Adrenal gland (tissue), 12 donors: ENCODE data around the gene AAR2. TPM values are rescaled to one million over a fixed set of nuclear protein-coding genes. Genes with fewer than 3 reads are reported as not detected.

Experiments used
- DNase-seq, 7 donors: peaks; one replicate each; pipeline ENCODE4 v3.0.0-alpha.2; 2019 to 2020
- H3K27ac ChIP-seq, 5 donors: fragments of 200-600 bp; sonication (generic) in 4 of 5; 1 replicate in 3 of 5; 2 replicates in 2 of 5; pipeline versions ENCODE4 v1.5.1 to v1.8.0; 2016 to 2020; ENCODE audit warnings: mild to moderate bottlenecking in 1 of 5
- H3K27me3 ChIP-seq: fragments of 200-600 bp; 2 replicates; pipeline ENCODE4 v1.8.0; 2021
- H3K36me3 ChIP-seq, 2 donors: fragments of 200-600 bp; replicated peaks in 1 of 2; 1 replicate in 1 of 2; 2 replicates in 1 of 2; pipeline versions ENCODE4 v1.5.1 to v1.8.0; 2018 to 2022
- H3K4me1 ChIP-seq, 2 donors: fragments of 200-600 bp; replicated peaks in 1 of 2; 1 replicate in 1 of 2; 2 replicates in 1 of 2; pipeline versions ENCODE4 v1.5.1 to v1.8.0; 2018 to 2021
- H3K4me3 ChIP-seq, 4 donors: fragments of 200-600 bp; sonication (generic) in 3 of 4; one replicate each; pipeline ENCODE4 v1.5.1; 2016 to 2018
- H3K9me3 ChIP-seq, 3 donors: fragments of 200-600 bp; sonication (generic) in 1 of 3; replicated peaks in 1 of 3; 1 replicate in 2 of 3; 2 replicates in 1 of 3; pipeline versions ENCODE4 v1.5.1 to v1.8.0; 2016 to 2021
- POLR2A ChIP-seq, 2 donors: fragments of 450-650 bp; IDR thresholded peaks; one replicate each; pipeline ENCODE4 v1.6.1; 2017; ENCODE audit warnings: antibody characterized with exemption in 2 of 2, mild to moderate bottlenecking in 2 of 2, moderate library complexity in 1 of 2
- WGBS, 4 donors: extraction: QIAGEN DNeasy Blood & Tissue Kit in 2 of 4; methylation state at CpG; one replicate each; pipeline versions ENCODE4 v1.1.5 to v1.1.7; 2013 to 2017; 5-methylcytosine and 5-hydroxymethylcytosine counted together
- intact Hi-C, 2 donors: fragments of 100-400 bp; cut with DNase I; formaldehyde crosslinking; loops; one replicate each; pipeline versions ENCODE4 v1.14.1 to v1.15.0; 2022 to 2023
- polyA plus RNA-seq, 3 donors: library from polyadenylated mRNA; stranded (reverse); fragments of 200-250 nt in 2 of 3; fragments of 350-450 nt in 1 of 3; fragmentation: Illumina TruSeq in 1 of 3; extraction: RNeasy Lipid Tissue Mini Kit (QIAGEN cat#74804) in 1 of 3; gene quantifications; one replicate each; pipeline ENCODE4 v1.2.3, GENCODE V29; 2013 to 2014
- total RNA-seq, 9 donors: library from RNA; depleted of rRNA in 4 of 9; stranded (reverse); fragments of >200 nt in 4 of 9; fragments of 120-200 nt in 1 of 9; fragmentation: NEBNext Ultra II Directional in 1 of 9; extraction: Animal tissue kit (Norgen Biotek cat#: 25700) in 1 of 9; gene quantifications; one replicate each; pipeline versions ENCODE4 v1.1.0 to v1.2.4, GENCODE V29; 2013 to 2023
- TF ChIP-seq, protein P1 (sequence below), 6 experiments: fragments of 450-650 bp in 4 of 6; fragments of 200-600 bp in 2 of 6; sonication (generic) in 1 of 6; IDR thresholded peaks; 1 replicate in 5 of 6; 2 replicates in 1 of 6; pipeline versions ENCODE4 v1.5.1 to v1.8.0; 2016 to 2021; ENCODE audit warnings: antibody characterized with exemption in 6 of 6, mild to moderate bottlenecking in 2 of 6, moderate library complexity in 1 of 6
- donor health status: healthy with polysubstance abuse.
- donor health status: Bipolar disorder and iron deficiency.
- donor health status: DM: yes; HTN: yes; CAD: no.
- donor health status: DM: no; HTN: no; CAD: no.
- donor health status: DM: no; HTN: no; CAD: no.
- donor health status: DM: yes; HTN: yes; CAD: no.

The AAR2 gene
- total and polyA plus RNA-seq, 12 donors: 11.7 to 50.4 (median 32.6) TPM

DNA sequence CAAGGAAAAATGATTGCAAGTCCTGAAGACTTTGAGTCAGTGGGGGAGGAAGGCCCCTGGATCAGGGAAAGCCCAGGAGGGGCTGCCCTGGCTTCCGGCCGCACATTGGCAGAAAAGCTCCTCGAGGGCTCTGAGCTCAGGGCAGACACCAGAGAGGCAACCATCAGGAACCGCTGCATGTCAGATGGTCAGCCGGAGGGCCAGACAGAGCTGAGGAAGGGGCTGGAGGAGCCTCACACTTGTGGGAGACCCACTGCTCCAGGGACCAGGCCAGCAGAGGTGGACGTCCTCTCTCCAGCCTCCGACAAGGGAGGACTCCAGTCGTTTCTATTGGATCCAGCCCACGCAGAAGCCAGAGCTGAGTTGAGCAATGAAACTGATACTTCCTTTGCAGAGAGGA, 30.2 kb upstream of the AAR2 start:
- Histone ChIP-seq H3K9me3 (no peaks in the 10 kb centered on the region), H3K27ac (no peak overlapping the region), H3K36me3 (peaks cover 0 to 59% of the 10 kb centered on the region in 2 donors), H3K4me3 (no peak overlapping the region), H3K4me1 (peaks cover 0 to 8% of the 10 kb centered on the region in 2 donors), H3K27me3 (no peaks in the 10 kb centered on the region)
- DNase-seq: no peak
- WGBS, 4 donors: 84 to 89% (median 87%) methylated on average over 9 of the region's 9 CpGs
- intact Hi-C loops: no loop called here
- TF ChIP-seq, protein P1, sequence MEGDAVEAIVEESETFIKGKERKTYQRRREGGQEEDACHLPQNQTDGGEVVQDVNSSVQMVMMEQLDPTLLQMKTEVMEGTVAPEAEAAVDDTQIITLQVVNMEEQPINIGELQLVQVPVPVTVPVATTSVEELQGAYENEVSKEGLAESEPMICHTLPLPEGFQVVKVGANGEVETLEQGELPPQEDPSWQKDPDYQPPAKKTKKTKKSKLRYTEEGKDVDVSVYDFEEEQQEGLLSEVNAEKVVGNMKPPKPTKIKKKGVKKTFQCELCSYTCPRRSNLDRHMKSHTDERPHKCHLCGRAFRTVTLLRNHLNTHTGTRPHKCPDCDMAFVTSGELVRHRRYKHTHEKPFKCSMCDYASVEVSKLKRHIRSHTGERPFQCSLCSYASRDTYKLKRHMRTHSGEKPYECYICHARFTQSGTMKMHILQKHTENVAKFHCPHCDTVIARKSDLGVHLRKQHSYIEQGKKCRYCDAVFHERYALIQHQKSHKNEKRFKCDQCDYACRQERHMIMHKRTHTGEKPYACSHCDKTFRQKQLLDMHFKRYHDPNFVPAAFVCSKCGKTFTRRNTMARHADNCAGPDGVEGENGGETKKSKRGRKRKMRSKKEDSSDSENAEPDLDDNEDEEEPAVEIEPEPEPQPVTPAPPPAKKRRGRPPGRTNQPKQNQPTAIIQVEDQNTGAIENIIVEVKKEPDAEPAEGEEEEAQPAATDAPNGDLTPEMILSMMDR (IDR thresholded peaks at IDR 0.05): no peak
- no peak for TF ChIP-seq POLR2A (IDR thresholded peaks at IDR 0.05)

DNA sequence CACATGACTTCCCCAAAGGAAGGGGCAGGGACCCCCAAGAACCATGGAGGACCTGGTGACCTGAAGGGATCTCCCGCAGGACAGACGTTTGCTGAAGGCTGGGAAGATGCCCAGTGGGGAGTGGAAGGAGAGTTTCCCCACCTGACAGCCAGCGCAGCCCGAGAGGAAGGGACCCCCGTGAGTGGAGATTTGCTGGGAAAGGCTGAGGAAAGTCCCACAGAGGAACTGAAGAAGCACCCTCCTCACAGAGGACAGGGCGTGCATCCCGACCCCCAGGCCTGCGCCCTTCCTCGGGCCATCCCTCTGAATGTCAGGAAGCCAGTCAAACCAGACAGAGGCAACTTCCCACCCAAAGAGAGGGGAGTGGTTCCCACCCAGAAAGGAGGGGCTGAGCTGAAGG, 29.6 kb upstream of the AAR2 start:
- peaks cover 0 to 57% of the 10 kb centered on the region in 2 donors for H3K36me3 ChIP-seq
- no peaks in the 10 kb centered on the region for H3K27me3 ChIP-seq
- TF ChIP-seq, protein P1 (IDR thresholded peaks at IDR 0.05): no peak
- no peak for TF ChIP-seq POLR2A (IDR thresholded peaks at IDR 0.05)
- intact Hi-C loops: no loop called here
- whole genome bisulfite sequencing, 4 donors: 86 to 93% (median 88%) methylated on average over 8 to 9 of the region's 9 CpGs
- H3K9me3 ChIP-seq: no peaks in the 10 kb centered on the region
- peaks cover 0 to 8% of the 10 kb centered on the region in 2 donors for H3K4me1 ChIP-seq
- no peak for DNase-seq
- H3K4me3 ChIP-seq: no peak overlapping the region
- no peak overlapping the region for H3K27ac ChIP-seq

DNA sequence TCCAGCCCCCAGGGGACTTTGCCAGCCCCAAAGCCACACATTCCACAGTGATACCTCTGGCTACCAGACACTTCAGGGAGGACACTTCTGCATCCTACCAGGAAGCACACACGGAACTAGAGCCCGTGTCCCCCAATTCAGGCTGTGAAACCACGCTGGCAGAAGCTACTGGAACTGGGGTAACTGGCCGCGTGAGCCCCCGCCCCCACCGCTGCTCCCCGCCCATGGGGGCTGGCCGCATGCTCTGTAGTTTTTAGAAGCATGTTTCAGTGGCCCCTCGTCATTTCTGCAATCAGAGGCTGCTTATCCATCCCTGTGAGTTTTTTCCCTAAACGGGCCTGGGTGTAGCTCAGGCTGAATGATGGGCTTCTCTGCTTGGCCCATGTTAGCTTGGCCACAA, 28.7 kb upstream of the AAR2 start:
- intact Hi-C loops: no loop called here
- Histone ChIP-seq H3K27me3 (no peaks in the 10 kb centered on the region), H3K27ac (no peak overlapping the region), H3K4me1 (peaks cover 0 to 7% of the 10 kb centered on the region in 2 donors), H3K36me3 (peaks cover 0 to 62% of the 10 kb centered on the region in 2 donors), H3K9me3 (no peaks in the 10 kb centered on the region), H3K4me3 (no peak overlapping the region)
- 80 to 90% (median 87%) methylated on average over 5 to 11 of the region's 11 CpGs for WGBS, 4 donors
- no peak for TF ChIP-seq POLR2A (IDR thresholded peaks at IDR 0.05)
- TF ChIP-seq, protein P1 (IDR thresholded peaks at IDR 0.05): no peak
- DNase-seq: no peak

DNA sequence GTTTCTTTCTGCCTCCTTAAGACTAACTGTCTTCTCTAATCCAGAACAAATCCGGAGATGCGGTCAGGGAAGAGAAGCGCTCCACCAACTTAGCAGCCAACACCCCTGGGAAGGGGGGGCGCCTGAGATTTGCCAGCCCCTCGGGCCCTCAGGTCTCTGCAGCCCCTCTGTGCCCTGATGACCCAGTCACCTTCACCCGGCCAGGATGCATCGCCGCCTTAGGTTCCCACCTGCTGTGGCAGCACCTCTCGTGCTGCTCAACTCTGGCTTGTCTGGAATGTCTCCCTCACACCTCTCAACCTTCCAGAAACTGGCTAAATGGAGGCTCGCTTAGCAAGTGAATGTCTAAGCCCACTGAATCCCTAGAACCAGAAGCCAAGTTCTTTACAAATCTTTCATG, 28.0 kb upstream of the AAR2 start:
- TF ChIP-seq, protein P1 (IDR thresholded peaks at IDR 0.05): no peak
- TF ChIP-seq POLR2A (IDR thresholded peaks at IDR 0.05): no peak
- no peak for DNase-seq
- Histone ChIP-seq H3K4me1 (peaks cover 0 to under 1% of the 10 kb centered on the region in 2 donors), H3K27ac (no peak overlapping the region), H3K9me3 (no peaks in the 10 kb centered on the region), H3K4me3 (no peak overlapping the region), H3K36me3 (peaks cover 0 to 68% of the 10 kb centered on the region in 2 donors), H3K27me3 (no peaks in the 10 kb centered on the region)
- intact Hi-C loops: no loop called here
- whole genome bisulfite sequencing, 4 donors: 83 to 92% (median 88%) methylated on average over 7 to 10 of the region's 10 CpGs
